Effector memory CD8-positive, alpha-beta T cell (primary cell): ENCODE measurements around the gene PODXL2.

Experiments used
- ATAC-seq: fragments of 150-1000 bp; cut with Tn5 transposase; replicated peaks from 2 replicates; pipeline ENCODE4 v1.10.0; 2021; ENCODE audit warnings: mild to moderate bottlenecking, moderate library complexity
- DNase-seq, 3 experiments: peaks; one replicate each; pipeline ENCODE4 v3.0.0; 2021
- H3K27ac Mint-ChIP-seq, 2 donors: one replicate each; pipeline ENCODE4 v1.8.0; 2022; ENCODE audit warnings: mild to moderate bottlenecking in 2 of 2, mixed read lengths in 2 of 2, moderate library complexity in 2 of 2
- H3K27me3 Mint-ChIP-seq, 2 donors: one replicate each; pipeline ENCODE4 v1.8.0; 2022; ENCODE audit warnings: mixed read lengths in 2 of 2
- H3K36me3 Mint-ChIP-seq: one replicate; pipeline ENCODE4 v1.8.0; 2022; ENCODE audit warnings: mild to moderate bottlenecking, moderate library complexity, mixed read lengths; ENCODE audit not compliant: insufficient read depth
- H3K4me1 Mint-ChIP-seq, 2 donors: one replicate each; pipeline ENCODE4 v1.8.0; 2022; ENCODE audit warnings: low read depth in 2 of 2, mixed read lengths in 2 of 2
- H3K4me3 Mint-ChIP-seq, 2 donors: one replicate each; pipeline ENCODE4 v1.8.0; 2022; ENCODE audit warnings: mild to moderate bottlenecking in 2 of 2, mixed read lengths in 2 of 2, moderate library complexity in 2 of 2
- H3K9me3 Mint-ChIP-seq, 2 donors: one replicate each; pipeline ENCODE4 v1.8.0; 2022; ENCODE audit warnings: mixed read lengths in 2 of 2

Gene PODXL2

DNA sequence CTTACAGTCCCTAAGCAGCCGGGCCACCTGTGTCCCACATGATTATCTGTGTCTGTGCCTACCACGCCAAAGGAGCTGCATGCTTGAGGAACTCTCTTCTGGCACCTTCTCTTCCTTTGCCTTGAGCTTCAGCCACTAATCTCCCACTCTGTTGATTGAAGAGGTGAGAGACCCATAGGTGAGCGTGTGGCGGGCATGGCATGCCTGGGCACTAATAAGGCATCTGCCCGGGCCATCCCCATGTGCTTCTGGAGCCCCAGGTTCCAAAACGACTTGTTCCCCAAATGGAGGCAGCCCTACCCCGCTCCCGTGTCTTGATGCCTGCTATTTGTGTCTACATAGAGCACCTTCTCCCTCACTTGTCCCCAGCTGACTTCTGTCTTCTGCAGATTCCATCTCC is 17.7 kb upstream of the PODXL2 start:
- Mint-ChIP-seq H3K4me1 (peaks cover 0 to 3% of the 10 kb centered on the region in 2 donors), H3K9me3 (no peaks in the 10 kb centered on the region), H3K27me3 (no peaks in the 10 kb centered on the region), H3K36me3 (peaks cover 29% of the 10 kb centered on the region), H3K27ac (no peak overlapping the region), H3K4me3 (no peak overlapping the region)
- ATAC-seq (no peak), DNase-seq (no peak)

- Mint-ChIP-seq H3K4me3 (no peak overlapping the region), H3K9me3 (no peaks in the 10 kb centered on the region), H3K27me3 (no peaks in the 10 kb centered on the region), H3K27ac (no peak overlapping the region), H3K36me3 (peaks cover 29% of the 10 kb centered on the region), H3K4me1 (peaks cover 0 to 3% of the 10 kb centered on the region in 2 donors)
- DNase-seq, result no peak
- ATAC-seq, result no peak
Measured at GRCh38 chr3:127612966-127613365, 16.0 kb upstream of the PODXL2 start.

- Mint-ChIP-seq H3K4me1 (peaks cover 0 to 3% of the 10 kb centered on the region in 2 donors), H3K27ac (no peak overlapping the region), H3K9me3 (no peaks in the 10 kb centered on the region), H3K4me3 (no peak overlapping the region), H3K36me3 (peaks cover 25% of the 10 kb centered on the region), H3K27me3 (no peaks in the 10 kb centered on the region)
- no peak for ATAC-seq
- DNase-seq, result no peak
Measured at GRCh38 chr3:127613406-127613805, 15.6 kb upstream of the PODXL2 start.

- DNase-seq (no peak), ATAC-seq (no peak)
- H3K4me3 Mint-ChIP-seq, result no peak overlapping the region
- no peaks in the 10 kb centered on the region for H3K9me3 Mint-ChIP-seq
- no peaks in the 10 kb centered on the region for H3K27me3 Mint-ChIP-seq
- no peak overlapping the region for H3K27ac Mint-ChIP-seq
- H3K36me3 Mint-ChIP-seq, result peaks cover 19% of the 10 kb centered on the region
- peaks cover 0 to 2% of the 10 kb centered on the region in 2 donors for H3K4me1 Mint-ChIP-seq
Measured at GRCh38 chr3:127614928-127615589, 13.9 kb upstream of the PODXL2 start.

- H3K9me3 Mint-ChIP-seq, result no peaks in the 10 kb centered on the region
- ATAC-seq, result no peak
- DNase-seq, result no peak
- no peaks in the 10 kb centered on the region for H3K4me1 Mint-ChIP-seq
- H3K4me3 Mint-ChIP-seq, result no peak overlapping the region
- no peak overlapping the region for H3K27ac Mint-ChIP-seq
- H3K27me3 Mint-ChIP-seq, result no peaks in the 10 kb centered on the region
- peaks cover 14% of the 10 kb centered on the region for H3K36me3 Mint-ChIP-seq
Measured at GRCh38 chr3:127615631-127616305, 13.2 kb upstream of the PODXL2 start.

GRCh38 chr3:127616836-127617605 is 12.0 kb upstream of the PODXL2 start:
- H3K9me3 Mint-ChIP-seq, result no peaks in the 10 kb centered on the region
- no peak overlapping the region for H3K27ac Mint-ChIP-seq
- no peak overlapping the region for H3K4me3 Mint-ChIP-seq
- H3K27me3 Mint-ChIP-seq, result no peaks in the 10 kb centered on the region
- DNase-seq (no peak), ATAC-seq (no peak)
- H3K36me3 Mint-ChIP-seq, result peaks cover 9% of the 10 kb centered on the region
- no peaks in the 10 kb centered on the region for H3K4me1 Mint-ChIP-seq

DNA sequence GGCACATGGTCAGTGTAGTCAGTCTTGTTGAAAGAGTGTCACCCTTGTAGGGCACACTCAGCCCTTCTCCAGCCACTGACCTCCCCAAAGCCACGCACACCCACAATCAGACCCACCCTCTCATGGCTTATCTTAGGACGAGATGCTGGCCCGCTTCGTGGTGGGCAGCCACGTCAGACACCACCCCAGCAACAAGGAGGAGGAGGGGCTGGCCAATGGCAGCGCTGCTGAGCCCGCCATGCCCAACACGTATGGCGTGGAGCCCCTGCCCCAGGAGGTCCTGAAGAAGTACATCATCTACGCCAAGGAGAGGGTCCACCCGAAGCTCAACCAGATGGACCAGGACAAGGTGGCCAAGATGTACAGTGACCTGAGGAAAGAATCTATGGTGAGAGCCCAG is 10.1 kb upstream of the PODXL2 start:
- Mint-ChIP-seq H3K4me3 (no peak overlapping the region), H3K27ac (no peak overlapping the region), H3K27me3 (no peaks in the 10 kb centered on the region), H3K36me3 (peaks cover 9% of the 10 kb centered on the region), H3K4me1 (no peaks in the 10 kb centered on the region), H3K9me3 (no peaks in the 10 kb centered on the region)
- no peak for ATAC-seq
- no peak for DNase-seq

DNA sequence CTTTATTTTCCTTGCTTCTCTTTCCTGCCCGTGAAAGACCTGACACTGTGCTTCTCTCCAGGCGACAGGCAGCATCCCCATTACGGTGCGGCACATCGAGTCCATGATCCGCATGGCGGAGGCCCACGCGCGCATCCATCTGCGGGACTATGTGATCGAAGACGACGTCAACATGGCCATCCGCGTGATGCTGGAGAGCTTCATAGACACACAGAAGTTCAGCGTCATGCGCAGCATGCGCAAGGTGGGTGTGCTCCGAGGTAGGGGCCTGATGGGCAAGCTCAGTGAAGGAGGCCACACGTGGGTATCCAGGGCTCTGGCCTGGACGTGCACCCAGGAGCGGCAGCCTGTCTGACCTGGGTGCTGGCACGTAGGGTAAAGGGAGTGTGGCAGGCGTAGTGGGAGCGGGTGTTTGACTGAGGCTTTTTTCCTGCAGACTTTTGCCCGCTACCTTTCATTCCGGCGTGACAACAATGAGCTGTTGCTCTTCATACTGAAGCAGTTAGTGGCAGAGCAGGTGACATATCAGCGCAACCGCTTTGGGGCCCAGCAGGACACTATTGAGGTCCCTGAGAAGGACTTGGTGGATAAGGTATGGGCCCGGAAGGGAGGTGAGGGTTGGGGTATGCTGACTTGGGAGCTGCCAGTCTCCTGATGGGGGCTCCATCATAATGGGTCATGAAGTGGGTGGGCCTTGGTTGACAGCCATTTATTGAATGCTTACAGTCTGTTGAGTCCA is 8.2 kb upstream of the PODXL2 start:
- Mint-ChIP-seq H3K36me3 (peaks cover 4% of the 10 kb centered on the region), H3K27me3 (no peaks in the 10 kb centered on the region), H3K4me3 (no peak overlapping the region), H3K9me3 (no peaks in the 10 kb centered on the region), H3K4me1 (peaks cover 2 to 4% of the 10 kb centered on the region in 2 donors), H3K27ac (no peak overlapping the region)
- DNase-seq (no peak), ATAC-seq (no peak)

- Mint-ChIP-seq H3K36me3 (peaks cover 3% of the 10 kb centered on the region), H3K9me3 (no peaks in the 10 kb centered on the region), H3K4me3 (no peak overlapping the region), H3K4me1 (peaks cover 14 to 16% of the 10 kb centered on the region in 2 donors), H3K27me3 (no peaks in the 10 kb centered on the region), H3K27ac (no peak overlapping the region)
- DNase-seq (no peak), ATAC-seq (no peak)
Measured at GRCh38 chr3:127622031-127622430, 7.0 kb upstream of the PODXL2 start.

DNA sequence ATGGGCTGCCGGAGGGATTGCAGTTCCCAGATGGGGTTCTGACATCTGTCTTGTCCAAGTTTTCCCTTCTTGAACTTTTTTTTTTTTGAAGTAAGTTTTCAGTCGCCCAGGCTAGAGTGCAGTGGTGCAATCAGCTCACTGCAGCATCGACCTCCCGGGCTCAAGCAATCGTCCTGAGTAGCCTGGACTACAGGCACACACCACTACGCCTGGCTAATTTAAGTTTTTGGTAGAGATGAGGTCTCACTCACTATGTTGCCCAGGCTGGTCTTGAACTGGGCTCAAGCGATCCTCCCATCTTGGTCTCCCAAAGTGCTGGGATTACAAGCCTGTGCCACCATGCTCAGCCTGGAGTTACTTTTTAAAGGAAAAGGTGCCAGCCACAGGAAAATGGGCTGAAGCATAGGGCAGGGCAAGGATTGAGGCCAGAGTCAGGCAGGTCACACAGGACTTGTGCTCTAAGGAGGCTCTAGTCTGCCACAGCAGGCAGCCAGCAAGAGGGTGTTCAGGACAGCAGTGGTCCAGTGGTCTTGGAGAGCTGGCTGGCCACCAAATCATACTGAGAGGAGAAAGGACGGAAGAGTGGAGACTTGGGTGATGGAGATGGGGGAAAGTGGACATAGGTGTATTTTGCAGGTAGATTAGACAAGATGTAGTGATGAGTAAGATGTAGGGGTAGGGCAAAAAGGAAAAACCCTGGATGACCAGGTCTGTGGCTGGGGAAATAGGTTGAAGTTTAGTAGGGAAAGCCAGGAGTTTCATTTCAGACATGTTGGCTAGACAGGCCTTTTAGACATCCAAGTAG is 6.0 kb upstream of the PODXL2 start:
- peaks cover 3% of the 10 kb centered on the region for H3K36me3 Mint-ChIP-seq
- no peaks in the 10 kb centered on the region for H3K9me3 Mint-ChIP-seq
- no peak overlapping the region for H3K4me3 Mint-ChIP-seq
- H3K4me1 Mint-ChIP-seq, result peaks cover 24 to 26% of the 10 kb centered on the region in 2 donors
- H3K27me3 Mint-ChIP-seq, result no peaks in the 10 kb centered on the region
- no peak for DNase-seq
- H3K27ac Mint-ChIP-seq, result no peak overlapping the region
- no peak for ATAC-seq

- no peak overlapping the region for H3K4me3 Mint-ChIP-seq
- H3K36me3 Mint-ChIP-seq, result peaks cover 3% of the 10 kb centered on the region
- no peaks in the 10 kb centered on the region for H3K9me3 Mint-ChIP-seq
- no peak overlapping the region for H3K27ac Mint-ChIP-seq
- no peak for ATAC-seq
- no peaks in the 10 kb centered on the region for H3K27me3 Mint-ChIP-seq
- peaks cover 29 to 32% of the 10 kb centered on the region in 2 donors for H3K4me1 Mint-ChIP-seq
- DNase-seq, result no peak
Measured at GRCh38 chr3:127624063-127624462, 4.9 kb upstream of the PODXL2 start.

- DNase-seq, result no peak
- no peak for ATAC-seq
- Mint-ChIP-seq H3K27ac (peak overlapping the region in 1 of 2 donors; percentile 52), H3K36me3 (peaks cover 8% of the 10 kb centered on the region), H3K4me3 (peak overlapping the region; percentile 19 to 29), H3K27me3 (peaks cover 10 to 15% of the 10 kb centered on the region in 2 donors), H3K9me3 (no peaks in the 10 kb centered on the region), H3K4me1 (peaks cover 42 to 44% of the 10 kb centered on the region in 2 donors)
Measured at GRCh38 chr3:127625821-127626220, 3.2 kb upstream of the PODXL2 start.

DNA sequence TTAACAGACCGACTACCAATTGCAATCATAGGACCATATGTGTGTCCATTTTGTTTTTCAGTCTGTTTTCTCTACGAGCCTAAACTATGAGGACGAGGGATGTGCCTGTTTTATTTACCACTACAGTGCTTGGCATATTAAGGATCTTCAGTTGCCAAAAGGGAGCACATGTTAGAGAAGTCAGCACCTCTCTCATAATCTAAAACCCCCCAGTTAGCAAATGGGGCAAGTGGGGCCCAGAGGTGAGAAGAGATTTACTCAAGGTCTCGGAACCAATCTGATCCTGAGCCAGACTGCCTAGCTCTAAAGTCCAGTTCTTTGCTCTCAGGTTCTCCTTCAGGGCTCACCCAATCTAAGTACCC is 578 bp upstream of the PODXL2 start:
- H3K36me3 Mint-ChIP-seq, result peaks cover 8% of the 10 kb centered on the region
- H3K4me1 Mint-ChIP-seq, result peaks cover 44 to 46% of the 10 kb centered on the region in 2 donors
- ATAC-seq (no peak), DNase-seq (no peak)
- no peaks in the 10 kb centered on the region for H3K9me3 Mint-ChIP-seq
- H3K27me3 Mint-ChIP-seq, result peaks cover 25 to 33% of the 10 kb centered on the region in 2 donors
- H3K4me3 Mint-ChIP-seq, result peak overlapping the region; percentile 75 to 80
- peak overlapping the region in 1 of 2 donors; percentile 73 for H3K27ac Mint-ChIP-seq
